HEK293 (cell line): ENCODE measurements around the gene KRT82.

Source experiments
- CTCF ChIA-PET: fragments of 350-600 bp; formaldehyde crosslinking; extraction: SDS; loops from one replicate; lab custom pipeline; 2021; ENCODE audit warnings: antibody characterized with exemption; lab: Yijun Ruan, JAX
- POLR2A ChIA-PET: fragments of 300-600 bp; formaldehyde crosslinking; extraction: SDS; loops from one replicate; lab custom pipeline; 2020; ENCODE audit warnings: antibody characterized with exemption, inconsistent platforms; lab: Yijun Ruan, JAX
- H3K27ac ChIP-seq: fragments of 200-500 bp; sonication (Bioruptor generic); 2 replicates; pipeline ENCODE4 v1.5.1; 2014; ENCODE audit warnings: low read depth, low read length, control low read depth, inconsistent platforms; ENCODE audit errors: extremely low read depth
- H3K36me3 ChIP-seq, 2 experiments: fragments of 200-500 bp in 1 of 2; sonication (Bioruptor generic) in 1 of 2; 1 replicate in 1 of 2; 2 replicates in 1 of 2; pipeline ENCODE4 v1.5.1; 2014 to 2017; ENCODE audit warnings: inconsistent platforms in 2 of 2, low read length in 2 of 2; ENCODE audit not compliant: control insufficient read depth in 2 of 2, insufficient read depth in 1 of 2
- H3K4me1 ChIP-seq: fragments of 200-500 bp; sonication (Bioruptor generic); 2 replicates; pipeline ENCODE4 v1.5.1; 2014; ENCODE audit warnings: mild to moderate bottlenecking, low read length, inconsistent platforms; ENCODE audit not compliant: control insufficient read depth, insufficient read depth
- H3K4me3 ChIP-seq: 2 replicates; pipeline ENCODE4 v1.5.1; 2011; ENCODE audit warnings: low read depth, mild to moderate bottlenecking, control low read depth, low read length, moderate library complexity
- H3K9me3 ChIP-seq: fragments of 200-500 bp; sonication (Bioruptor generic); 2 replicates; pipeline ENCODE4 v1.5.1; 2014; ENCODE audit warnings: low read depth, low read length, inconsistent platforms; ENCODE audit not compliant: control insufficient read depth, insufficient read depth
- ATF2 ChIP-seq: fragments of 450-650 bp; formaldehyde crosslinking; IDR thresholded peaks from 2 replicates; pipeline ENCODE4 v1.5.1; 2016; ENCODE audit warnings: missing biosample characterization, missing genetic modification characterization, low read depth
- EGR2 ChIP-seq: fragments of 450-650 bp; formaldehyde crosslinking; IDR thresholded peaks from 2 replicates; pipeline ENCODE4 v1.5.1; 2016; ENCODE audit warnings: low read depth, missing biosample characterization, missing genetic modification characterization
- FEZF1 ChIP-seq: fragments of 450-650 bp; formaldehyde crosslinking; IDR thresholded peaks from 2 replicates; pipeline ENCODE4 v1.5.1; 2016; ENCODE audit warnings: missing biosample characterization, missing genetic modification characterization
- HOXC10 ChIP-seq: sonication (generic); formaldehyde crosslinking; IDR thresholded peaks from 2 replicates; pipeline ENCODE4 v1.8.1; 2023; ENCODE audit warnings: mild to moderate bottlenecking, missing genetic modification reagents
- KLF1 ChIP-seq: fragments of 450-650 bp; formaldehyde crosslinking; IDR thresholded peaks from 2 replicates; pipeline ENCODE4 v1.5.1; 2016; ENCODE audit warnings: missing biosample characterization, missing genetic modification characterization
- KLF7 ChIP-seq: fragments of 450-650 bp; formaldehyde crosslinking; IDR thresholded peaks from 2 replicates; pipeline ENCODE4 v1.5.1; 2016; ENCODE audit warnings: missing biosample characterization, missing genetic modification characterization, borderline replicate concordance
- MEIS1 ChIP-seq: sonication (generic); formaldehyde crosslinking; IDR thresholded peaks from 2 replicates; pipeline ENCODE4 v1.8.1; 2022; ENCODE audit warnings: missing genetic modification reagents, mild to moderate bottlenecking, borderline replicate concordance
- PRDM10 ChIP-seq: fragments of 450-650 bp; formaldehyde crosslinking; IDR thresholded peaks from 2 replicates; pipeline ENCODE4 v1.5.1; 2016; ENCODE audit warnings: missing biosample characterization, missing genetic modification characterization
- SALL2 ChIP-seq: fragments of 450-650 bp; formaldehyde crosslinking; IDR thresholded peaks from 2 replicates; pipeline ENCODE4 v1.5.0; 2017; ENCODE audit warnings: missing biosample characterization, mild to moderate bottlenecking, missing genetic modification characterization, borderline replicate concordance
- SCRT1 ChIP-seq: fragments of 450-650 bp; formaldehyde crosslinking; IDR thresholded peaks from 2 replicates; pipeline ENCODE4 v1.5.1; 2016; ENCODE audit warnings: missing biosample characterization, missing genetic modification characterization, borderline replicate concordance
- ZBTB21 ChIP-seq: fragments of 450-650 bp; formaldehyde crosslinking; IDR thresholded peaks from 2 replicates; pipeline ENCODE4 v1.5.1; 2017; ENCODE audit warnings: missing biosample characterization, missing genetic modification characterization
- ZFHX2 ChIP-seq: fragments of 450-650 bp; formaldehyde crosslinking; conservative IDR thresholded peaks from 2 replicates; pipeline ENCODE4 v1.5.1; 2016; ENCODE audit warnings: missing biosample characterization, missing genetic modification characterization
- ZNF10 ChIP-seq: fragments of 450-650 bp; formaldehyde crosslinking; IDR thresholded peaks from 2 replicates; pipeline ENCODE4 v1.5.1; 2017; ENCODE audit warnings: missing biosample characterization, missing genetic modification characterization
- ZNF175 ChIP-seq: fragments of 450-650 bp; formaldehyde crosslinking; IDR thresholded peaks from 2 replicates; pipeline ENCODE4 v1.5.1; 2016; ENCODE audit warnings: missing biosample characterization, missing genetic modification characterization
- ZNF2 ChIP-seq: fragments of 450-650 bp; formaldehyde crosslinking; IDR thresholded peaks from 2 replicates; pipeline ENCODE4 v1.5.1; 2016; ENCODE audit warnings: missing biosample characterization, missing genetic modification characterization
- ZNF248 ChIP-seq: fragments of 450-650 bp; formaldehyde crosslinking; IDR thresholded peaks from 2 replicates; pipeline ENCODE4 v1.5.1; 2017; ENCODE audit warnings: missing biosample characterization, missing genetic modification characterization
- ZNF292 ChIP-seq: fragments of 450-650 bp; formaldehyde crosslinking; IDR thresholded peaks from 2 replicates; pipeline ENCODE4 v1.5.1; 2016; ENCODE audit warnings: low read depth, missing biosample characterization, missing genetic modification characterization, borderline replicate concordance
- ZNF366 ChIP-seq: fragments of 450-650 bp; formaldehyde crosslinking; conservative IDR thresholded peaks from 2 replicates; pipeline ENCODE4 v1.5.1; 2016; ENCODE audit warnings: missing biosample characterization, missing genetic modification characterization
- ZNF48 ChIP-seq: fragments of 450-650 bp; formaldehyde crosslinking; IDR thresholded peaks from 2 replicates; pipeline ENCODE4 v1.5.1; 2016; ENCODE audit warnings: missing biosample characterization, missing genetic modification characterization
- ZNF621 ChIP-seq: fragments of 450-650 bp; formaldehyde crosslinking; IDR thresholded peaks from 2 replicates; pipeline ENCODE4 v1.5.1; 2017; ENCODE audit warnings: missing biosample characterization, missing genetic modification characterization
- ZNF626 ChIP-seq: fragments of 450-650 bp; sonication (Bioruptor Pico); formaldehyde crosslinking; IDR thresholded peaks from 2 replicates; pipeline ENCODE4 v1.5.1; 2018; ENCODE audit warnings: missing biosample characterization, missing genetic modification characterization, inconsistent platforms
- ZXDB ChIP-seq: fragments of 450-650 bp; formaldehyde crosslinking; IDR thresholded peaks from 2 replicates; pipeline ENCODE4 v1.5.1; 2016; ENCODE audit warnings: missing biosample characterization, missing genetic modification characterization

KRT82 gene

GRCh38 chr12:52413782-52414345 lies 7.7 kb upstream of the KRT82 start:
- Histone ChIP-seq H3K9me3 (no peaks in the 10 kb centered on the region), H3K27ac (no peak overlapping the region), H3K4me3 (no peak overlapping the region), H3K4me1 (no peaks in the 10 kb centered on the region), H3K36me3 (no peaks in the 10 kb centered on the region)
- ChIA-PET POLR2A (no interaction called here), CTCF (interaction anchor here (0.6 to 2.3 kb wide), 8 partner anchors 10 to 460 kb away, joined by 3 to 11 read pairs (median 4); no protein-coding TSS in a partner anchor)
- TF ChIP-seq ZNF175 (tag by site-specific recombination) (no peak), EGR2 (peak; percentile 17; the same call in 1 of the 2 replicates)

- no peaks in the 10 kb centered on the region for H3K4me1 ChIP-seq
- no peaks in the 10 kb centered on the region for H3K9me3 ChIP-seq
- ChIA-PET CTCF (interaction anchor here (0.6 to 2.3 kb wide), 11 partner anchors 9 to 461 kb away, joined by 3 to 11 read pairs (median 4); no protein-coding TSS in a partner anchor), POLR2A (no interaction called here)
- TF ChIP-seq ZNF2: no peak
- TF ChIP-seq ZNF248 (tag by site-specific recombination): no peak
- no peak for TF ChIP-seq ZXDB (tag by site-specific recombination)
- no peak for TF ChIP-seq SCRT1 (tag by site-specific recombination)
- no peak for TF ChIP-seq FEZF1
- no peak for TF ChIP-seq PRDM10 (tag by site-specific recombination)
- TF ChIP-seq ZFHX2: no peak
- no peak for TF ChIP-seq ZNF366 (tag by site-specific recombination)
- no peak for TF ChIP-seq ZNF10 (tag by site-specific recombination)
- no peak for TF ChIP-seq ZNF292 (tag by site-specific recombination)
- no peak for TF ChIP-seq HOXC10 (CRISPR knock-in tag)
- TF ChIP-seq ZNF626 (tag by site-specific recombination): no peak
- no peak for TF ChIP-seq ZNF621 (tag by site-specific recombination)
- no peak for TF ChIP-seq KLF1 (tag by site-specific recombination)
- no peak for TF ChIP-seq ATF2 (tag by site-specific recombination)
- TF ChIP-seq ZNF48 (tag by site-specific recombination): no peak
- no peak for TF ChIP-seq ZBTB21 (tag by site-specific recombination)
- no peak for TF ChIP-seq SALL2 (tag by site-specific recombination)
- TF ChIP-seq KLF7 (tag by site-specific recombination): no peak
- TF ChIP-seq MEIS1 (CRISPR knock-in tag): no peak
- no peaks in the 10 kb centered on the region for H3K36me3 ChIP-seq
- H3K27ac ChIP-seq: no peak overlapping the region
- H3K4me3 ChIP-seq: no peak overlapping the region
Measured at GRCh38 chr12:52413202-52413601, 7.1 kb upstream of the KRT82 start.
